ENCODE data around the gene GAA. TPM values are rescaled to one million over a fixed set of nuclear protein-coding genes. Genes with fewer than 3 reads are reported as not detected.

GAA gene
- total RNA-seq, 1 donor from 2014 or later, result 15.2 TPM

DNA sequence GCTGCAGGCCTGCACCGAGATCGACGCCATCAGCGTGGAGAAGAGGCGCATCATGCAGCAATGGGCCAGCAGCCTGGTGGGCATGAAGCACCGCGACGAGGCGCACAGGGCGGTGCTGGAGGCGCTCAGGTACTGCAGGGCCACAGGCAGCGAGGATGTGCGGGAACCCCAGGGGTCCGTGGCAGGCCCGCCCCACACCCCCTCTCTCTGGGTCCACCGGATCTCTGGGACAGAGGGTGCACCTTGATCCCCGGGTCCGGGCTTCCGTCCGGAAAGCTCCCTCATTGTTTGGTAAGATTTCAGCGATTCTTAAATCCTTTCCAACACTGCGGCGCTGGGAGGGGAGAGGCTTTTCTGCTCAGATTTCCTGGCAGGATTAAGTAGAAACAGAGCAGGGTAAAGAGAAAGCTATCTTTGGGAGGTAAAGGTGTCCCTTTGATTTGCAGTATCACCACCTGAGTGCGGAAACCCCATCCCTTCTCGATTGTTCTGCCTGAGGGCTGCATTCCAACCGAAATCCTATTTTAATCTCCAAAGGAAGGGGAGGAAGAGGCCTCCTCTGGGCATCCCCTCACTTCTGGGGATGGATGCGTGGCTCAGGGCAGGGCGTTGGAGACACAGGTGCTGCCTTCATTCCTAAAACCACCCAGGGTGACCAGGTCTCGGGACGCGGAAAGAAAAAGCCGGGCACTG, 35.8 kb upstream of the GAA start:
- peak; percentile 62 for DNase-seq (ENCODE audit: low spot score)
- TF ChIP-seq EZH2 (IDR thresholded peaks at IDR 0.05) (no peak), CTCF (IDR thresholded peaks at IDR 0.05) (no peak)
- no peaks in the 10 kb centered on the region for H3K9me3 ChIP-seq (ENCODE audit: low read depth)
- H3K79me2 ChIP-seq (ENCODE audit: low read depth), result no peaks in the 10 kb centered on the region
- H3K36me3 ChIP-seq, result no peaks in the 10 kb centered on the region
- H3K4me2 ChIP-seq, result peak overlapping the region; percentile 49
- Mint-ChIP-seq H3K27me3 (ENCODE audit: insufficient read depth, low read depth) (peaks cover 3% of the 10 kb centered on the region), H3K4me3 (no peak overlapping the region), H3K36me3 (peaks cover 13% of the 10 kb centered on the region), H3K9me3 (no peaks in the 10 kb centered on the region), H3K27ac (no peak overlapping the region), H3K4me1 (peaks cover 8% of the 10 kb centered on the region)
- no peaks in the 10 kb centered on the region for H3K27me3 ChIP-seq
- H3F3A ChIP-seq (ENCODE audit: low read depth), result peaks cover 13% of the 10 kb centered on the region
- H2AFZ ChIP-seq (replicated peaks), result peak overlapping the region; percentile 68
- H3K9ac ChIP-seq, result no peak overlapping the region
- no peaks in the 10 kb centered on the region for H4K20me1 ChIP-seq (ENCODE audit: low read depth)
- no peak overlapping the region for H3K4me3 ChIP-seq
- H3K4me1 ChIP-seq, result peaks cover 11% of the 10 kb centered on the region
- peak overlapping the region; percentile 34 for H3K27ac ChIP-seq

GRCh38 chr17:80067393-80067986, 33.9 kb upstream of the GAA start:
- H3K36me3 ChIP-seq, result no peaks in the 10 kb centered on the region

DNA sequence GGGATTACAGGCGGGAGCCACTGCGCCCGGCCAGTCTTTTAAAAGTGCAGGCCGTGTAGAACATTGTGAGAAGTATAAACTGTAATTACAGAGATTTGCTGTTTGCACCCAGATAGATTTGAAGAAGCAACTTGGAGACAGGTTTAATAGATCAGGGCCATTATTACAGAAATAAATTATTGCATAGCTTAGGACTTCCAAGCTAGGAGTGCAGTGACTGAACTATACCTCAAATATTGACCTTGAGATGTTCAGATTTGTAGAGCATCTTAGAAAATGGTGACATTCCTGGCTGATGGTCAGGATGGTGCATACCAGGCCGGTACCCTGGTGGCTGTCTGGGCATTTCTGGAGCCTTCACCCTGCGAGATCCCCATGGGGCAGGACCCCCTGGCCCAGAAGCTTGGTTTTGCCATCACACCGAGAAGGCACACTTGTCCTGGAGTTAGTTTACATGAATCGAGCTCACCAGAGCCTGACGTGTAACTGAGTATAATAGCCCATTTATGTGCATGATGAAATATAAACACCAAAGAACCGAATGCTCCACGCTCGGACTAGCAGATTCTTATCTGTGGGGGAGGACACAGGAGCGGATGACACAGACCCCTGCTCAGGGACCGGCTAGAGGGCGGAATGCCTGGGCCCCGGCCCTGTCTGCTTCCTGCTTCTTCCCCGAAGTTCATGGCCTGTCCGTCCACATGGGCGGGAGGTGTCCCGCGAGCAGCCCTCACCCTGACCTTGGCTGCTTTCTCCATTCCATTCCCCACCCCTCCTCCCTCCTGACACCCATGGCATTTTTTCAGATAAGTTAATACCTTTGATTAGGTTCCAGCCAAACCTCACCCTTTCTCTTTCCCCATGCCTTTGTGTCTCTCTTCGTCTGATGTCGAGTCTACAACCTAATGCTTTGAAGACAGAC, 32.8 kb upstream of the GAA start:
- no peak overlapping the region for H3K9ac ChIP-seq
- H2AFZ ChIP-seq (replicated peaks), result no peak overlapping the region

More at GRCh38 chr17:80067393-80067986, 33.9 kb upstream of the GAA start:
- peaks cover 11% of the 10 kb centered on the region for H3K4me1 ChIP-seq
- no peak for TF ChIP-seq CTCF (IDR thresholded peaks at IDR 0.05)
- TF ChIP-seq EZH2phosphoT487 (IDR thresholded peaks at IDR 0.05), result no peak
- no peak for TF ChIP-seq EZH2 (IDR thresholded peaks at IDR 0.05)
- Mint-ChIP-seq H3K27ac (no peak overlapping the region), H3K4me1 (peaks cover 10% of the 10 kb centered on the region), H3K4me3 (no peak overlapping the region), H3K27me3 (ENCODE audit: insufficient read depth, low read depth) (no peaks in the 10 kb centered on the region), H3K36me3 (peaks cover 8% of the 10 kb centered on the region), H3K9me3 (no peaks in the 10 kb centered on the region)
- H4K20me1 ChIP-seq (ENCODE audit: low read depth), result no peaks in the 10 kb centered on the region
- DNase-seq (ENCODE audit: low spot score), result no peak
- H3K9ac ChIP-seq, result no peak overlapping the region
- no peak overlapping the region for H2AFZ ChIP-seq (replicated peaks)
- H3K4me3 ChIP-seq, result no peak overlapping the region
- H3F3A ChIP-seq (ENCODE audit: low read depth), result peaks cover 13% of the 10 kb centered on the region
- no peaks in the 10 kb centered on the region for H3K9me3 ChIP-seq (ENCODE audit: low read depth)
- no peak overlapping the region for H3K27ac ChIP-seq
- no peak overlapping the region for H3K4me2 ChIP-seq
- no peaks in the 10 kb centered on the region for H3K79me2 ChIP-seq (ENCODE audit: low read depth)
- no peaks in the 10 kb centered on the region for H3K27me3 ChIP-seq

More for the DNA sequence above, 32.8 kb upstream of the GAA start:
- Mint-ChIP-seq H3K4me3 (no peak overlapping the region), H3K9me3 (no peaks in the 10 kb centered on the region), H3K36me3 (peaks cover 10% of the 10 kb centered on the region), H3K27ac (peak overlapping the region; percentile 95), H3K27me3 (ENCODE audit: insufficient read depth, low read depth) (no peaks in the 10 kb centered on the region), H3K4me1 (peaks cover 12% of the 10 kb centered on the region)
- no peaks in the 10 kb centered on the region for H3K79me2 ChIP-seq (ENCODE audit: low read depth)
- no peak for TF ChIP-seq EZH2 (IDR thresholded peaks at IDR 0.05)
- TF ChIP-seq EZH2phosphoT487 (IDR thresholded peaks at IDR 0.05), result no peak
- TF ChIP-seq CTCF (IDR thresholded peaks at IDR 0.05), result no peak
- H3K27ac ChIP-seq, result no peak overlapping the region
- H3K4me3 ChIP-seq, result no peak overlapping the region
- no peaks in the 10 kb centered on the region for H3K9me3 ChIP-seq (ENCODE audit: low read depth)
- no peaks in the 10 kb centered on the region for H3K36me3 ChIP-seq
- H4K20me1 ChIP-seq (ENCODE audit: low read depth), result no peaks in the 10 kb centered on the region
- H3K4me1 ChIP-seq, result peaks cover 11% of the 10 kb centered on the region
- no peak for DNase-seq (ENCODE audit: low spot score)
- no peaks in the 10 kb centered on the region for H3K27me3 ChIP-seq
- H3F3A ChIP-seq (ENCODE audit: low read depth), result peaks cover 13% of the 10 kb centered on the region
- H3K4me2 ChIP-seq, result no peak overlapping the region
